ENCODE results near the gene ARAP3.

The ARAP3 gene

DNA sequence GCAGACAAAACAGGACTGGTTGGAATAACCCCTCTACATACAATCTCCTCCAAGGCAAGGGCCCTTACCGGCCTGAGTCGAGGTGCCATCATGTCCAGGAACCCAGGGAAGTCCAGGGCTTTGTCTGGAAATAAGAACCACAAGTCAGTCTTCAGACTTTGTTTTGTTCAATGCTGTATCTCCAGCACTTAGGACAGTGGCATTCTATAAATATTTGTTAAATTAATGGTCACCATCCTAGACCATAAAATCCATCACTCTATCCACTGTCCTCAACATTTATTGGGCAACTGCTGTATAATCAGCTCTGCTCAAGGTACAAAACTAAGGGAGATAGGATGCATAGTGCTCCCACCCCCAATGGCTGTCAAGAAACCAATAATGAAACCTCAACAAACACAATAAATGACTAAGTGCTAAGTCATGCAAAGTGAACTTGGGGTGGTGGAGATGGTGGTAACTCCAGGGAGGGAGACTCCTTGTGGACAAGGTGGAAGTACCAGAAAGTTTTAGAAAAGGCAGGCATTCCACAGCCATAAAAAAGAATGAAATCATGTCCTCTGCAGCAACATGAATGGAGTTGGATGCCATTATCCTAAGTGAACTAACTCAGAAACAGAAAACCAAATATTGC, 40.3 kb downstream of the ARAP3 start:
- DNase-seq (ENCODE audit: low spot score), result no peak

DNA sequence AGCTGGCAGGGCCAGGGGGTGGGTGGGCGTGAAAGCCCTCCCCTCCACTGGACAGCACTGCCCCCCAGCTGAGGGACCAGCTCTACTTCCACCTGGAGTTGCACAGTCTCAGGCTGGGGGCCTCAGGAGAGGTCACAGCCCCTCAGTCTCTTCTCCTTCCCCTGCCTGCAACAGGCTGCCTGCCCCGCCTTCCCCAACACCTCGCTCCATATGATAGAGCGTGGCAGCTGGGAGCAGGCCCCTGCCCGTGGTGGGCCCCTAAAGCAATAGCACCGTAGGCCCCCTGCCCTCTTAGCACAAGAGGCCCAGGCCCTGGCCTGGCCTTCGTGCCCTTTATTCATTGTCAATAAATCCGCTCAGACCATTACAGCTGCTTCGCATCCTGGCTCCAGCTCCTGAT, 41.3 kb downstream of the ARAP3 start:
- no peak for DNase-seq (ENCODE audit: low spot score)

DNA sequence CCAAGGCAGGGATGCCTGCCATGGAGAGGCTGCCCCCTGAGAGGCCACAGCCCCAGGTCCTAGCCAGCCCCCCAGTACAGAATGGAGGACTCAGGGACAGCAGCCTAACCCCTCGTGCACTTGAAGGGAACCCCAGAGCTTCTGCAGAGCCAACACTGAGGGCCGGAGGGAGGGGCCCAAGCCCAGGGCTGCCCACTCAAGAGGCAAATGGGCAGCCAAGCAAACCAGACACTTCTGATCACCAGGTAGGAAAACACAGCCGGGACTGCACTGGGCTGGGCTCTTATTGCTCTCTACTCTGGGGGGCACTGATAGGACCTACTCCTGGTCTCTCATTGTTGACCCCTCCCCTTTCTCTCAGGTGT, 42.0 kb downstream of the ARAP3 start:
- DNase-seq (ENCODE audit: low spot score), result no peak

DNA sequence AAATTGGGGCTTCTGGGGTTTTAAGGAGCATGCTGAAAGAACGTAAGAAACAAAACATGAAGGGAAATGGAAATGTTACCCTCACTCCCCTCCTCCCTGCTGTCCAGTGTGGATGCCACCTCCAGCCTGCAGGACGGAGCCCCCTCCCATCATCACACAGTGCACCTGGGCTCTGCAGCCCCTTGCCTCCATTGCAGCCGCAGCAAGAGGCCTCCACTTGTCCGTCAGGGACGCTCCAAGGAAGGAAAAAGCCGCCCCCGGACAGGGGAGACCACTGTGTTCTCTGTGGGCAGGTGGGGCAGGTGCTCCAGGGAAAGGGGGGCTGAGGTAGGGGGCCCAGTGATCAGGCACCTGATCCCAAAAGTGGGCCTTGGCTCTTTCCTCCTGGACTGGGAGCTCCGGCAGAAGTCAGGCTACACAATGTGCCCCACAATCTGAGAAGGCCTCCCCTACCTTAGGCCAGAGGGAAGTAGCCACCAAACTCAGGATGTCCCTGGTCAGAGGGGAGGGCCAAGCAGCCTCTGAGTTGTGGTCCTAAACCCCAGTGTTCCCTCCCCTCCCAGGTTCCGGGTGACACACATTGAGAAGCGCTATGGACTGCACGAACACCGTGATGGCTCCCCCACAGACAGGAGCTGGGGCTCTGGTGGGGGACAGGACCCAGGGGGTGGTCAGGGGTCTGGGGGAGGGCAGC, 42.5 kb downstream of the ARAP3 start:
- no peak for DNase-seq (ENCODE audit: low spot score)

DNA sequence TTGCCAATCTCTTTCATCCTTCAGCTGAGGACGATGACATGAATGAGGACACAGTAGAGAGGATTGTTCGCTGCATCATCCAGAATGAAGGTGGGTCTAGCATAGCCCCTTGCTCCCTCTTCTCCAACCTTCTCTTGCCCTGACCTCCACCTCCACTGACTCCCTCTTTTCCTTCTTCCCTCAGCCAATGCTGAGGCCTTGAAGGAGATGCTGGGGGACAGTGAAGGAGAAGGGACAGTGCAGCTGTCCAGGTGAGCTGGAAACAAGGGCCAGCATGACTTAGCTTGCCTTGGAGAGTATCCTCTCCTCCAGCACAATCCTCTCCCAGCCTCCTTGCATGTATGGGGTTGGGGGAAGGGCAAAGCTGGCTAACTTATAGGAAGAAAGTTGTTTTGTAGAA, 43.3 kb downstream of the ARAP3 start:
- DNase-seq (ENCODE audit: low spot score), result no peak

DNA sequence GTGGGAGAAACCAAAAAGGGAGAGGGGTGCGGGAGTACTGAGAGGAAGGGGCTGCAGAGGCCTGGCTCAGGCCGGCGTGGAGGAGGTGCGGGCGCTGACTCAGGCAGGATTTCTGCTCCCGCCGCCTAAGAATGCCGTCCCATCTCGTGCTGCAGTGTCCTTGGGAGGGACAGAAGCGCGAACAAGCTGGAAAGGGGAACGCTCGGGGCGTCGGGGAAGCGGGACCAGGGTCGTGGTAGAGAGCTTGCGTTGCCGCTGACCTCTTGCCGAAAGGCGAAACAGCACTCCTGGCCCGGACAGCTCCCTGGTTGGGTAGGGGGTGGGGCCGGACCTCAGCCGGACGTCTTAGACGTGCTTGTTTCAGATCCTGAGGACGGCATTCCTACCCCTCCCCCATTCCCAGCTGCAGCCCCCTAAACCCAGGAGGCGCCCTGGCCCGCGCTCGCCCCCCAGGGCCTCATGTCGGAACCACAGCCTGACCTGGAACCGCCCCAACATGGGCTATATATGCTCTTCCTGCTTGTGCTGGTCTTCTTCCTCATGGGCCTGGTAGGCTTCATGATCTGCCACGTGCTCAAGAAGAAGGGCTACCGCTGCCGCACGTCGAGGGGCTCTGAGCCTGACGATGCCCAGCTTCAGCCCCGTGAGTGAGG, 44.1 kb downstream of the ARAP3 start:
- DNase-seq (ENCODE audit: low spot score), result peak; percentile 62

DNA sequence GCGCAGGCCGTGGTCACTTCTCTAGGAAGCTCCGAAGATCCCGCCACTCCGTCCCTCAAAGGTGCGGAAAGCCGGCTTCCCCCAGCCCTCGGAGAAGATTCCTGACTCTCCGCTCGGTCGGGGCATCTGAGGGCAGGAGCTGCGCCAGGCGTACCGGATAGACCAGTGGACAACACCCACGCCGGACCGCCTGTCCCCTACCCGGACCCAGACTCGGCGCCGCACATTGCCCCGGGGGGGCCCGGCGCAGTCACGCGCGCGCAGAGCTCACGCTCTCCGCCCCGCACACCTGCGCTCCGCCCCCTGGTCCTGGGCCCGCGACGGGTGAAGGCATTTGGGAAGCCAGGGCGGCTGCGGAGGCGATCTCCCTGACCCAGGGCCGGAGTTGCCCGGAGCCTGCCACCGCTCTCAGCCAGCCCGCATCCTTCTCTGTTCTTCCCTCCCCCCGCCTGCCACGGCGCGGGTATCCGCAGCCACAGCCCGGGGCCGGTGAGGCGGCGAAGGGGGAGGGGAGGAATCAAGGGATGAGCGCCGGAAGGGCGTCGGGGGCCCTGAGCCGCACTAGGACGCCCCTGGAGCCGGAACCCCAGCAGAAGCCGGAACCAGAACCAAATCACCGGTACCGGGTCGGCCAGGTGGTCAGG, 44.8 kb downstream of the ARAP3 start:
- DNase-seq (ENCODE audit: low spot score), result peak; percentile 36

DNA sequence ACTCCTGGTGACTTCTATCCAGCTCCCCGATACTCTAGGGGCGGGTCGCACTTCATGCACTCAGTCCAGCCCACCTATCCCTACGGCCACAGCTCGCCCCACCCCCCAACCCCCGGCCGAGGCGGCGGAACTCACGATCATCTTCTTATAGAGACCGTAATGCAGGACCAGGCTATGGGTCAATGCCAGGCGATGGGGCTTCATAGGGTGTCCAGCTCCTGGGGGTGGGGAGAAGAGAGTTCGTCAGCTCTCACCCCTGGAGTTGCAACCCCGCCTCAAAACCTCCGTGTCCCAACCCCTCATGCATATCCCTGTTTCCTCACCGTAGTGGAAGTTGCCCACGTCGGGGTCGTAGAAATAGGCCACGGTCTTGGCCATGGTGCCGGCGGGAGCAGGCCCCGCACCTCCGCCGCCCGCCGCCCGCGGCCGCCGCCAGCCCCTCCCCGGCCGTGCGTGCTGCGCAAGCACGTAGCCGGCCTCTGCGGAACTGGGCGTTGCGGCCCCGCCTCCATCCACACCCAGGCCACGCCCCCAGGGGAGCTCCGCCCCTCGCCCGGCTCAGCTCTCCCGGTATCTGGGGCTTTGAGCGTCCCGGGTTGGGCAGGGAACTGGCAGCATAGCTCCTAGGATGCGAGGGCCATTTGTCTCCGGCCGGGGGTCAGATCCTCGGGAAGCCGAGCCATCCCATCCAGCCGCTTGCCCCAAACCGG, 45.5 kb downstream of the ARAP3 start, which contains the start of the genes HDAC3 and RELL2:
TSS of gene HDAC3 (minus strand) at position 437 of the 710 bp plus-strand sequence. CDS start at position 378, 59 bp downstream.
TSS of gene RELL2 (plus strand) at position 585 of the 710 bp plus-strand sequence. CDS start 1,229 bp downstream, outside the sequence.
- peak; percentile 92 for DNase-seq (ENCODE audit: low spot score)

DNA sequence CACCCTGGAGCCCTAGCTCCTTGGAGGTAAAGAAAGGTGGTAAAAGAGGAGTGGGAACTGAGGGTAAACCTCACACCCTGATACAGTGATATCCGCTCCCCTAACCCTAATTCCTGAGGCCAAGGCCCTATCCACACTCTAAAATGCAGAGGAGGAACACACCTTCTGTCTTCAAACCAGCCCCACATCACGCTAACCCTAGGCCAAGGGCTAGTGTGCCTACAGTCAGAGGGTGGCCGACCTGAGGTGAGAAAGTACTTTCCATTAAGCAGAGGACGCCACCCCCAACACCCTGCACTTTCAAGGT, 46.0 kb downstream of the ARAP3 start:
- DNase-seq (ENCODE audit: low spot score), result no peak

DNA sequence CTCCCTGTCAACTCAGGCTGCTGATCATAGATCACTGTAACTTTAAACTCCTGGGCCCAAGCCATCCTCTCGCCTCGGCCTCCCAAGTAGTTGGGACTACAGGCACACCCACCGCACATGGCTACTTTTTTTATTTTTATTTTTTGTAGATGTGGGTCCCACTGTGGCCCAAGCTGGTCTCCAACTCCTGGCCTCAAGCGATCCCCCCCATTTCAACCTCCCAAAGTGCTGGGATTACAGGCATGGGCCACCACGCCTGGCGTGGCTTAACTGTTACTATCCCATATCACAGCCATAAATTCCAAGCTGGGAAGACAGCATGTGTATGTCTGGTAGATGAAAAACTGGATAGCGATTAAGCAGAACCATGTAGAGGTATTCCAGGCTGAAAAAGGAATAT, 46.4 kb downstream of the ARAP3 start:
- no peak for DNase-seq (ENCODE audit: low spot score)

DNA sequence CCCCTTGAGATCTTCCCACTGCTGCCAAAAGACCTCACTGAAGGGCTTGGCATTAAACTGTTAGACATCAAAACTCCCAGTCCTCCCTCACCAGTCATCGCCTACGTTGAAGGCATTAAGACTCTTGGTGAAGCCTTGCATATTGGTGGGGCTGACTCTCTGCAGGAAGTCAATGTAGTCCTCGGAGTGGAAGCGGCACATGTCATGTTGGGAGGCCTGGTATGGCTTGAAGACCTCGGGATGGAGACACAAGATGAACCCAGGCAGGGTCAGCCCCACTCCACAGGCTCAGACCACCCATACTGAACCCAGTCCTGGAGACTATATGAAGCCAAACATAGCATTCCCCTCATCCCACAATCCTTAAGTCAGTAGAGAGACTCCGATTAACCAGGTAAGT, 47.3 kb downstream of the ARAP3 start:
- DNase-seq (ENCODE audit: low spot score), result no peak

DNA sequence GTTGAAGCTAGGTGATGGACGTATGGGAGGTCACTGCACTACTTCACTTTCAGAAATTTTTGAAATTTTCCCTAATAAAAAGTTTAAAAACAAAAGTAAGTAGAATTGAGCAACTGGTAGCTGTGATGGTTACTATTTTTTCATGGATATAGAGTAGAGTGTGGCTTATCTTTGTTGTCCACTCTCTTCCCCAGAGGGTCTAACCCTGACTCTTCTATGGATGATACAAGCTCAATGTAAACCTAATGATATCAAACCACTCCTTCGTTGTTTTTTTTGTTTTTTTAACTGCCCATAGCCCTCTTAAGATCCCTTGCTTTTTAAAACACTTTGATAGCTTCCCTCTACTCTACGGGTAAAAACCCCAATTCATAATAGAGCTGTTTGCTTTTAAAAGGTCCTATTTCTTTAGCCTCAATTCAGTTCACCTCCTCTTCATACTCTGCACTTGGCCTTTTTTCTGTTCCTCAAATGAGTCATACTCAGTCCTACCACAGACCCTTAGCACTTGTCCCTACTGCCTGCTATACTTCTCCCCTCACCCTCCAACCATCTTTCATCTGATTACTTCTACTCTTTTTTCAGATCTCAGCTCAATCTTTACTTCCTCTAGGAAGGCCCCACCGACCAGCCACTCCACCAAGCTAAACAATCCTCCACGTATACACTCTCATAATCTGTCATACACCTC, 48.0 kb downstream of the ARAP3 start:
- DNase-seq (ENCODE audit: low spot score), result no peak

DNA sequence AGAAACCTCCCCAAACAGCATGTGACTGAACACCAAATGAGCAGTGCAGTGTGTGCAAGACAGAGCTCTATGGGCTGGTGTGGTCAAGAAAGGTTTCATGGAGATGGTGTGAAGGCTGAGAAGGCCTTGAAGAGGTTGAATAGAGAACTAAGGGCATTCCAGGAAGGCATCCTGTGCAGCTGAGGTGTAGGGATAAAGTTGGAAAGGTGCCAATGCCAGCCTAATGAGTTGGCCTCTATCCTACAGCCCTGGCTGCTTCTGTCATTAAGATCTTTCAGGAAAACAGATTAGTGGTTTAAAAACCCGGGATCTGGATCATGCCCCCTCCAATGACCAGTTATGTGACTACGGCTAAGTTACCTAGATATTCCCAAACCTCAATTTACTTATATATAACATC, 49.4 kb downstream of the ARAP3 start:
- no peak for DNase-seq (ENCODE audit: low spot score)

DNA sequence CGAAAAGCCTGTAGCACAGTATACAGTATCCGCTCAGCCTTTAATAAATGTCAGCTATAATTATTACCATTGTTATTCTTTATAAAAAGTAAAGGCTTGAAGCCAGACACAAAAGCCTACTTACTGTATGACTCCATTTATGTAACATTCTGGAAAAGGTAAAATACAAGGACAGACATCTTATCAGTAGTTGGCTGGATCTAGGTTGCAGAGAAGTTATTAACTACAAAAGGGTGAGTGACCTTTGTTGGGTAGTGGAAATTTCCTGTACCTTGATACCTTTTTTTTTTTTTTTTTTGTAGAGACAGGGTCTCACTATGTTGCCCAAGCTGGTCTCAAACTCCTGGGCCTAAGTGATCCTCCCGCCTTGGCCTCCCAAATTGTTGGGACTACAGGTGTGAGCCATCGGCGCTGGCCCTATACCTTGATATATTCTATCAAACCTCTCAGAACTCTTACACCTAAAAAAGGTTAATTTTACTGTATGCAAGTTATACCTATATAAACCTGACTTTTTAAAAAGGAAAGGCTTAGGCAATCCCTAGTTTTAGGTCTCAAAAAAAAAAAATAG, 51.4 kb downstream of the ARAP3 start:
- no peak for DNase-seq (ENCODE audit: low spot score)

DNA sequence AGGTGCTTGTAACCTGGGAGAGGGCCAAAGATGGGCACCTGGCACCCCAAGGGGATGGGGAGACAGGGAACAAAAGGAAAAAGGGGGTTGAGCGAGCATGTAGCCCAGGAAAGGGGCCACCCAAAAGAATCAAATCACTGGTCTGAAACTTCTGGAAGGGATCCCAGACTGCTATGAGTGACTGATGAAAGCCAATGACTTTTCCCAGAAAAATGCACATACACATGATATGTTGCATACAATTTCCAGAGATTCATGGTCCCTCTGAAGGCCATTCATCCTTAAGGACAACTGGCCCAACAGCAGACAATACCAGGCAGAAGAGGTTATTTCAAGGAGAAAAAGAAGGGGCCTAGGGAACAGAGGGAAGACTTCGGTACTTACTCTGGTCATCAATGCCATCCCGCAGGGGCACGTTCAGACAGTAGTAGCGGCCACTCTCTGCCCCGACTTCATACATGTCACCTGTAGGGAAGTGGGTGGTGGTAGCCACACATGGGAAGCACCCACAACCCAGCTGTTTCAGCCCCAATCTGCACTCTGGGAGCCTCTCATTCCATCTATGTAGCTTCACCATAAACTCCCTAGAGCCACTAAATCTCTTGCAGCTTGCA, 53.7 kb downstream of the ARAP3 start:
- DNase-seq (ENCODE audit: low spot score), result no peak

DNA sequence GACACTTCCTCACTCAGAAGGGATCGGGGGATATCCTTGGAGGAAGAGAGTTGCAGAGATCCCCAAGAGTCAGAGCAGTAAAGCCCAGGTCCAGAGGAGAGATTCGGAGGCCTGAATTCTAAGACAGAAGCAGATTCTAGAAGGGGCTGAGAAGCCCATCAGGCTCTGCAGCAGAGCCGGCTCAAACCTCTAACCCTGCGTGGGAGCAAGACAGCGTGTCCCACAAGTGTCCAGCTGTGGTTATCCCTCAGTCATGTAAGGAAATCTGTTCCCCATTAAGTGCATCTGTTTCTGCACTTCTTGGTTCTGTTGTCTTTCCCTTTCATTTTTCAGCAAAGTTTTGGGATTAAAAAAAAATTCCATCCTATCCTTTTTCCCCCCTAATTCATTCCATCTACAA, 58.4 kb downstream of the ARAP3 start:
- DNase-seq (ENCODE audit: low spot score), result no peak

DNA sequence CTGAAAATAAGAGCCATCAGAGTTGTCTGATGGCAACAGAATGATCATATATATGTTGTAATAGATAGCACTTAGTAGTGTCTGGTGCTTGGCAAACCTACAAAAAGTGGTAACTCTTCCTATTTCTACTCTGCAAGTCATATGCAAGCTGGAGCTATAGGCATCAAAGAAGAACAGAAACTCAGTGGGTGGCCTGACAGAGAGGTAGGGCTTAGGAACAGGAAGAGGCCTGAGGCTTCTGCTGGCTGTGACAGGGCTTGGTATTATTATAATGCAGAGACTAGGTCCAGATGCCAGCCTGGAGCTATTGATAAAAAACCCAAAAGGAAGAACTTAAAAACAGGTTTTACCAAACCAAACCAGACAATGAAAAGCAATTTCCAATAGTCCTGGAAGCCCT, 58.8 kb downstream of the ARAP3 start:
- DNase-seq (ENCODE audit: low spot score), result no peak

DNA sequence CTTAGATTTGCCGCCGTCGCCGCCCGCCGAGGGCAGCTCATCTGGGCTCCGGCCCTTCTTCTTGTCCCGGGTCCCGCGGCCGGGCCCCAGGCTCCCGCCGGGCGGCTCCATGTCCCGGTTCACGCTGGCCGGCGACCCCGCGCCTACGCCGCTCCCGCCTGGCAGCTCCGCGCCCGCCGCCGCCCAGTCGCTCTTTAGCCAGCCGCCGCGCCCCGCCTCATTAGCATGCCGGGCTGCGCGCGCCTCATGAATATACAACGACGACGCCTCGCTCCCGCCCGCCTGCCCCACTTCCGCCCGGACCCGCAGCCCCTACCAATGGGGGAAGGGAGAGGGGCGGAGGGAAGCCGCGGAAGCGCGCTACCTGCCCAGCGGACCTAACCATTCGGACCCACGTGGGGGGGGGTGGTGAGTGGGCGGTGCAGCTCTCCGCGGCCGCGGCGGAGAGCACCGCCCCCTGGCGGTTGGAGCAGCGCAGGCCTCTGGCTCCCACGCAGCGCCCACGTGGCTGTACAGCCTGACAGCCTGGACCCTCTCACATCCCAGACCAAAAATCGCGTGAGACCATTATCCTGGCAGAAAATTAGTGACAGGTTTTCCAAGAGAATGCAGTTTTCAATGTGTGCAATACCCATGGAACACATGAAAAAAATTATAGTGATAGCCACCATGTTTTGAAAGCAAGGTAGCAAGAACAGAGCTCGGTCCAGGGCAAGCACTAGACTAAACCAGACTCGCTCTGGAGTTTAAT, 63.1 kb downstream of the ARAP3 start, which contains the start of gene DIAPH1:
TSS of gene DIAPH1 (minus strand) at position 197 of the 751 bp plus-strand sequence. CDS start at position 111, 86 bp downstream.
- peak; percentile 98 for DNase-seq (ENCODE audit: low spot score)

DNA sequence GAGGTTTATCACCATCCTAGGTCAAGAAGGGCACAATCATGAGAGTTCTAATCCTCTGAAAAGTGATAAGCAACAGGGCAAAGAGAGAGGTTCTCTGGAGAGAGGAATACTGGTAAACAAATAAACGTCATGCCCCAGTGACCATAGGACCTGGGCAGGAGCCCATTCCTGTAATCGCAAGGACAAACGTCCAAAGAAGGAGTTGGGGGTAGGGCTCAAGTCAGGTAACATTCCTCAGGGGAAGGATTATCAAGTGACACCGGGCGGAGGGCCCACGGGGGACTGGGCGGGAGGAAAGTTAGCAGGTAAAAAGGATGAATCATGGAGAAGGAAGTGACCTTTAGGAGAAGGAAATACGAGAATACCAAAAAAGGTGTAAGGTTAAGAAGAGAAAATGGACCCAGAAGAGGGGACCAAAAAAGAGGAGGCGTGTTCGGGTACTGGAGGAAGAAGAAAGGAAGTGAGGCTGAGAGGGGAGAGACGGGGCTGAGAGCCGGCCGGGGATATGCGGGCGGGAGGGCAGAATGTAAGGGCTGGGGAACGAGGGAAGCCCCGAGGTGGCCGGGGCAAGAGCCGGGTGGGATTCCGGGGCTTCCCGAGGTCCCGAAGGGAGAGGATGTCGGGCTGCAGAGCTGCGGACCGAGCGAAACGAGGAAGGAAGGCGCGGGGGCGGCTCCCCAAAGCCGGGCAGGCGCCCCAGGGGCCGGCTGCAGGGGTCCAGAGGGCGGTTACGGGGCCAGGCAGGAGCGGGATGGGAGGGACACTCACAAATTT, 63.8 kb downstream of the ARAP3 start:
- peak; percentile 64 for DNase-seq (ENCODE audit: low spot score)
